Anterior cingulate cortex (tissue), 58 donors: ENCODE results near the gene HDAC9.
A peak's percentile ranks its signal among the peaks of the same experiment; 100 is the strongest.

Experiments
- DNase-seq, 58 donors: peaks; one replicate each; lab custom pipeline; 2025; lab: John Stamatoyannopoulos, UW

Gene HDAC9

GRCh38 chr7:18577096-18577771, 81.7 kb downstream of the HDAC9 start:
- DNase-seq, result no peak

- no peak for DNase-seq
Measured at GRCh38 chr7:18579698-18580097, 84.1 kb downstream of the HDAC9 start.

GRCh38 chr7:18580950-18581349, 85.4 kb downstream of the HDAC9 start:
- DNase-seq, result peak in 1 of 58 donors; percentile 36

GRCh38 chr7:18583305-18583704, 87.8 kb downstream of the HDAC9 start:
- DNase-seq, result no peak

- DNase-seq, result no peak
Measured at GRCh38 chr7:18590241-18590640, 94.7 kb downstream of the HDAC9 start.

GRCh38 chr7:18590744-18591340, 95.3 kb downstream of the HDAC9 start:
- no peak for DNase-seq

- no peak for DNase-seq
Measured at GRCh38 chr7:18593602-18594279, 98.2 kb downstream of the HDAC9 start.

GRCh38 chr7:18597754-18598153, 102.2 kb downstream of the HDAC9 start:
- DNase-seq, result no peak

- DNase-seq, result no peak
Measured at GRCh38 chr7:18607025-18607424, 111.5 kb downstream of the HDAC9 start.

- DNase-seq, result no peak
Measured at GRCh38 chr7:18610331-18610948, 114.9 kb downstream of the HDAC9 start.

GRCh38 chr7:18614841-18615240, 119.3 kb downstream of the HDAC9 start:
- DNase-seq, result no peak

- no peak for DNase-seq
Measured at GRCh38 chr7:18619311-18619710, 123.8 kb downstream of the HDAC9 start.

GRCh38 chr7:18623389-18623788, 127.8 kb downstream of the HDAC9 start:
- DNase-seq, result no peak

- DNase-seq, result no peak
Measured at GRCh38 chr7:18624459-18624858, 128.9 kb downstream of the HDAC9 start.

- no peak for DNase-seq
Measured at GRCh38 chr7:18626086-18626485, 130.5 kb downstream of the HDAC9 start.

GRCh38 chr7:18626717-18627116, 131.2 kb downstream of the HDAC9 start:
- DNase-seq, result no peak

GRCh38 chr7:18637516-18637915, 142.0 kb downstream of the HDAC9 start:
- no peak for DNase-seq

GRCh38 chr7:18638594-18639452, 143.3 kb downstream of the HDAC9 start:
- peak in 5 of 58 donors; percentile 5 to 40 (median 13) for DNase-seq

GRCh38 chr7:18639711-18640110, 144.2 kb downstream of the HDAC9 start:
- no peak for DNase-seq

GRCh38 chr7:18644981-18645380, 149.4 kb downstream of the HDAC9 start:
- DNase-seq, result no peak
